IgD-negative memory B cell (primary cell): ENCODE measurements around the gene TNFAIP8L3. TPM values are rescaled to one million over a fixed set of nuclear protein-coding genes. Genes with fewer than 3 reads are reported as not detected.

Experiments used
- H3K27ac Mint-ChIP-seq, 3 donors: one replicate each; pipeline ENCODE4 v1.8.0; 2020 to 2022; ENCODE audit warnings: mild to moderate bottlenecking in 3 of 3, mixed read lengths in 3 of 3, moderate library complexity in 1 of 3
- H3K27me3 Mint-ChIP-seq: one replicate; pipeline ENCODE4 v1.8.0; 2021; ENCODE audit warnings: mixed read lengths
- H3K36me3 Mint-ChIP-seq: one replicate; pipeline ENCODE4 v1.8.0; 2020; ENCODE audit warnings: mild to moderate bottlenecking, mixed read lengths
- H3K4me1 Mint-ChIP-seq, 3 donors: one replicate each; pipeline ENCODE4 v1.8.0; 2020 to 2022; ENCODE audit warnings: mixed read lengths in 3 of 3, mild to moderate bottlenecking in 1 of 3
- H3K4me3 Mint-ChIP-seq, 4 donors: one replicate each; pipeline ENCODE4 v1.8.0; 2020 to 2022; ENCODE audit warnings: mild to moderate bottlenecking in 4 of 4, mixed read lengths in 4 of 4, moderate library complexity in 3 of 4
- H3K9me3 Mint-ChIP-seq, 3 donors: one replicate each; pipeline ENCODE4 v1.8.0; 2020 to 2021; ENCODE audit warnings: mixed read lengths in 3 of 3, mild to moderate bottlenecking in 1 of 3
- polyA plus RNA-seq: library from polyadenylated mRNA; unstranded; fragments of 300-500 nt; fragmentation: Illumina TruSeq; gene quantifications from one replicate; pipeline ENCODE4 v1.2.3, GENCODE V29; 2021

Gene TNFAIP8L3
- polyA plus RNA-seq, 1 donor from 2014 or later = not detected

- Mint-ChIP-seq H3K4me1 (no peaks in the 10 kb centered on the region), H3K27me3 (peaks cover 20% of the 10 kb centered on the region), H3K9me3 (no peaks in the 10 kb centered on the region), H3K36me3 (no peaks in the 10 kb centered on the region), H3K4me3 (no peak overlapping the region), H3K27ac (no peak overlapping the region)
These were observed 9.8 kb upstream of the TNFAIP8L3 start for GRCh38 chr15:51104512-51104911.

GRCh38 chr15:51103330-51103729, 8.6 kb upstream of the TNFAIP8L3 start:
- Mint-ChIP-seq H3K4me3 (no peak overlapping the region), H3K4me1 (no peaks in the 10 kb centered on the region), H3K27me3 (peaks cover 28% of the 10 kb centered on the region), H3K9me3 (no peaks in the 10 kb centered on the region), H3K36me3 (peaks cover 2% of the 10 kb centered on the region), H3K27ac (no peak overlapping the region)

GRCh38 chr15:51100785-51101489, 6.2 kb upstream of the TNFAIP8L3 start:
- Mint-ChIP-seq H3K4me1 (no peaks in the 10 kb centered on the region), H3K36me3 (peaks cover 2% of the 10 kb centered on the region), H3K27ac (no peak overlapping the region), H3K4me3 (no peak overlapping the region), H3K27me3 (peaks cover 43% of the 10 kb centered on the region), H3K9me3 (peaks cover 0 to 3% (median 0%) of the 10 kb centered on the region in 3 donors)

- no peaks in the 10 kb centered on the region for H3K4me1 Mint-ChIP-seq
- H3K27ac Mint-ChIP-seq = no peak overlapping the region
- no peak overlapping the region for H3K4me3 Mint-ChIP-seq
- H3K27me3 Mint-ChIP-seq = peaks cover 49% of the 10 kb centered on the region
- peaks cover 0 to 3% (median 0%) of the 10 kb centered on the region in 3 donors for H3K9me3 Mint-ChIP-seq
- peaks cover 2% of the 10 kb centered on the region for H3K36me3 Mint-ChIP-seq
These were observed 4.5 kb upstream of the TNFAIP8L3 start for GRCh38 chr15:51099185-51099584.

- Mint-ChIP-seq H3K4me3 (peak overlapping the region in 1 of 4 donors; percentile 41), H3K36me3 (peaks cover 2% of the 10 kb centered on the region), H3K27ac (no peak overlapping the region), H3K9me3 (peaks cover 0 to 3% (median 0%) of the 10 kb centered on the region in 3 donors), H3K4me1 (peaks cover 0 to 2% (median 0%) of the 10 kb centered on the region in 3 donors), H3K27me3 (peaks cover 54% of the 10 kb centered on the region)
These were observed 3.6 kb upstream of the TNFAIP8L3 start for GRCh38 chr15:51098331-51098619.

GRCh38 chr15:51097553-51098330, 3.0 kb upstream of the TNFAIP8L3 start:
- peaks cover 58% of the 10 kb centered on the region for H3K27me3 Mint-ChIP-seq
- peak overlapping the region in 1 of 4 donors; percentile 41 for H3K4me3 Mint-ChIP-seq
- H3K27ac Mint-ChIP-seq = no peak overlapping the region
- H3K36me3 Mint-ChIP-seq = peaks cover 2% of the 10 kb centered on the region
- H3K9me3 Mint-ChIP-seq = peaks cover 0 to 3% (median 0%) of the 10 kb centered on the region in 3 donors
- peaks cover 0 to 2% (median 0%) of the 10 kb centered on the region in 3 donors for H3K4me1 Mint-ChIP-seq

GRCh38 chr15:51096976-51097375, 2.3 kb upstream of the TNFAIP8L3 start:
- peaks cover 0 to 2% (median 0%) of the 10 kb centered on the region in 3 donors for H3K4me1 Mint-ChIP-seq
- no peak overlapping the region for H3K4me3 Mint-ChIP-seq
- peaks cover 2% of the 10 kb centered on the region for H3K36me3 Mint-ChIP-seq
- H3K9me3 Mint-ChIP-seq = peaks cover 0 to 3% (median 0%) of the 10 kb centered on the region in 3 donors
- peaks cover 66% of the 10 kb centered on the region for H3K27me3 Mint-ChIP-seq
- H3K27ac Mint-ChIP-seq = no peak overlapping the region

GRCh38 chr15:51095681-51096331, 1.1 kb upstream of the TNFAIP8L3 start:
- peaks cover 66% of the 10 kb centered on the region for H3K27me3 Mint-ChIP-seq
- H3K27ac Mint-ChIP-seq = no peak overlapping the region
- H3K9me3 Mint-ChIP-seq = peaks cover 0 to 4% (median 0%) of the 10 kb centered on the region in 3 donors
- peaks cover 0 to 2% (median 0%) of the 10 kb centered on the region in 3 donors for H3K4me1 Mint-ChIP-seq
- peaks cover 2% of the 10 kb centered on the region for H3K36me3 Mint-ChIP-seq
- H3K4me3 Mint-ChIP-seq = peak overlapping the region in 2 of 4 donors; percentile 21 to 72

GRCh38 chr15:51093839-51094605, 684 bp downstream of the TNFAIP8L3 start:
- H3K4me3 Mint-ChIP-seq = peak overlapping the region in 3 of 4 donors; percentile 70 to 85 (median 80)
- peaks cover 68% of the 10 kb centered on the region for H3K27me3 Mint-ChIP-seq
- H3K36me3 Mint-ChIP-seq = no peaks in the 10 kb centered on the region
- no peak overlapping the region for H3K27ac Mint-ChIP-seq
- peaks cover 0 to 2% (median 0%) of the 10 kb centered on the region in 3 donors for H3K4me1 Mint-ChIP-seq
- H3K9me3 Mint-ChIP-seq = peaks cover 0 to 6% (median 0%) of the 10 kb centered on the region in 3 donors

- no peak overlapping the region for H3K27ac Mint-ChIP-seq
- peak overlapping the region in 3 of 4 donors; percentile 16 to 85 (median 80) for H3K4me3 Mint-ChIP-seq
- H3K4me1 Mint-ChIP-seq = peaks cover 0 to 2% (median 0%) of the 10 kb centered on the region in 3 donors
- no peaks in the 10 kb centered on the region for H3K36me3 Mint-ChIP-seq
- peaks cover 0 to 6% (median 0%) of the 10 kb centered on the region in 3 donors for H3K9me3 Mint-ChIP-seq
- peaks cover 67% of the 10 kb centered on the region for H3K27me3 Mint-ChIP-seq
These were observed 1.2 kb downstream of the TNFAIP8L3 start for GRCh38 chr15:51093488-51093838.

GRCh38 chr15:51092480-51093040, 2.1 kb downstream of the TNFAIP8L3 start:
- H3K4me1 Mint-ChIP-seq = peaks cover 0 to 2% (median 0%) of the 10 kb centered on the region in 3 donors
- H3K27me3 Mint-ChIP-seq = peaks cover 62% of the 10 kb centered on the region
- H3K9me3 Mint-ChIP-seq = peaks cover 0 to 6% (median 0%) of the 10 kb centered on the region in 3 donors
- no peak overlapping the region for H3K27ac Mint-ChIP-seq
- H3K36me3 Mint-ChIP-seq = no peaks in the 10 kb centered on the region
- H3K4me3 Mint-ChIP-seq = peak overlapping the region in 1 of 4 donors; percentile 55

GRCh38 chr15:51090753-51091152, 4.0 kb downstream of the TNFAIP8L3 start:
- Mint-ChIP-seq H3K27ac (no peak overlapping the region), H3K4me3 (no peak overlapping the region), H3K27me3 (peaks cover 51% of the 10 kb centered on the region), H3K4me1 (peaks cover 0 to 2% (median 1%) of the 10 kb centered on the region in 3 donors), H3K36me3 (no peaks in the 10 kb centered on the region), H3K9me3 (peaks cover 0 to 5% (median 0%) of the 10 kb centered on the region in 3 donors)

GRCh38 chr15:51089699-51090453, 4.8 kb downstream of the TNFAIP8L3 start:
- Mint-ChIP-seq H3K4me1 (peaks cover 0 to 2% (median 1%) of the 10 kb centered on the region in 3 donors), H3K36me3 (no peaks in the 10 kb centered on the region), H3K4me3 (no peak overlapping the region), H3K27ac (no peak overlapping the region), H3K9me3 (peaks cover 0 to 5% (median 0%) of the 10 kb centered on the region in 3 donors), H3K27me3 (peaks cover 43% of the 10 kb centered on the region)
